CD4-positive, alpha-beta memory T cell (primary cell): ENCODE data around the gene SH2D2A. TPM values are rescaled to one million over a fixed set of nuclear protein-coding genes. Genes with fewer than 3 reads are reported as not detected.

ENCODE experiments used
- CTCF ChIA-PET: fragments of 350-600 bp; sonication (Branson Sonifier 250); formaldehyde crosslinking; loops from one replicate; lab custom pipeline; 2021; ENCODE audit warnings: inconsistent platforms; ENCODE audit not compliant: partially characterized antibody; lab: Charles Lee
- POLR2A ChIA-PET: fragments of 350-600 bp; sonication (Branson Sonifier 250); formaldehyde crosslinking; loops from one replicate; lab custom pipeline; 2021; ENCODE audit not compliant: partially characterized antibody; lab: Charles Lee
- DNase-seq, 5 donors: peaks; one replicate each; pipeline versions ENCODE4 v3.0.0 to v3.0.0-alpha.2; 2020 to 2022; ENCODE audit warnings: mixed read lengths in 1 of 5
- H3K27ac ChIP-seq: one replicate; pipeline ENCODE4 v1.7.0; 2013; ENCODE audit warnings: low read depth, low read length
- H3K27me3 ChIP-seq: 2 replicates; pipeline ENCODE4 v1.7.0; 2013; ENCODE audit warnings: mild to moderate bottlenecking, low read length, moderate library complexity; ENCODE audit not compliant: insufficient read depth
- H3K36me3 ChIP-seq: 2 replicates; pipeline ENCODE4 v1.7.0; 2013; ENCODE audit warnings: mild to moderate bottlenecking, low read length, moderate library complexity; ENCODE audit not compliant: insufficient read depth
- H3K4me1 ChIP-seq: 2 replicates; pipeline ENCODE4 v1.7.0; 2013; ENCODE audit warnings: mild to moderate bottlenecking, low read length, moderate library complexity; ENCODE audit not compliant: insufficient read depth
- H3K4me3 ChIP-seq, 2 donors: one replicate each; pipeline ENCODE4 v1.7.0; 2013; ENCODE audit warnings: low read length in 2 of 2, mild to moderate bottlenecking in 1 of 2
- H3K9me3 ChIP-seq, 2 donors: one replicate each; pipeline ENCODE4 v1.7.0; 2013; ENCODE audit warnings: low read length in 2 of 2, control low read depth in 1 of 2; ENCODE audit not compliant: control insufficient read depth in 1 of 2
- H3K27ac Mint-ChIP-seq, 7 donors: one replicate each; pipeline ENCODE4 v1.8.0; 2020 to 2021; ENCODE audit warnings: mixed read lengths in 7 of 7, mild to moderate bottlenecking in 6 of 7, inconsistent platforms in 3 of 7, moderate library complexity in 3 of 7
- H3K27me3 Mint-ChIP-seq, 2 donors: one replicate each; pipeline ENCODE4 v1.8.0; 2020 to 2021; ENCODE audit warnings: mixed read lengths in 2 of 2
- H3K36me3 Mint-ChIP-seq, 2 donors: one replicate each; pipeline ENCODE4 v1.8.0; 2020 to 2021; ENCODE audit warnings: mixed read lengths in 2 of 2, inconsistent platforms in 1 of 2, mild to moderate bottlenecking in 1 of 2
- H3K4me1 Mint-ChIP-seq, 4 donors: one replicate each; pipeline ENCODE4 v1.8.0; 2020 to 2021; ENCODE audit warnings: mixed read lengths in 4 of 4, mild to moderate bottlenecking in 1 of 4
- H3K4me3 Mint-ChIP-seq, 8 donors: one replicate each; pipeline ENCODE4 v1.8.0; 2020 to 2021; ENCODE audit warnings: mixed read lengths in 8 of 8, mild to moderate bottlenecking in 7 of 8, moderate library complexity in 6 of 8, inconsistent platforms in 3 of 8
- H3K9me3 Mint-ChIP-seq, 8 donors: one replicate each; pipeline ENCODE4 v1.8.0; 2020 to 2021; ENCODE audit warnings: mixed read lengths in 8 of 8, mild to moderate bottlenecking in 5 of 8, inconsistent platforms in 3 of 8, moderate library complexity in 1 of 8
- intact Hi-C: fragments of 100-400 bp; cut with micrococcal nuclease; formaldehyde crosslinking; loops from one replicate; pipeline ENCODE4 v1.15.1; 2023
- polyA plus RNA-seq, 2 donors: library from polyadenylated mRNA; unstranded; fragments of 300-500 nt; fragmentation: Illumina TruSeq; gene quantifications; one replicate each; pipeline ENCODE4 v1.2.3, GENCODE V29; 2021
- total RNA-seq, 2 experiments: library from RNA; stranded (reverse); gene quantifications; one replicate each; pipeline ENCODE4 v1.2.3, GENCODE V29; 2021

SH2D2A gene
- total and polyA plus RNA-seq, 4 experiments from 2014 or later: 29.1 to 63.6 (median 54.5) TPM

- no peaks in the 10 kb centered on the region for H3K36me3 Mint-ChIP-seq
- POLR2A ChIA-PET: interaction anchor here (1.5 kb wide), 1 partner anchor 20 kb away, joined by 3 read pairs; no protein-coding TSS in a partner anchor
Measured at GRCh38 chr1:156833603-156834002, 17.0 kb upstream of the SH2D2A start.

GRCh38 chr1:156832434-156832833, 15.8 kb upstream of the SH2D2A start:
- H3K9me3 Mint-ChIP-seq: peaks cover 0 to 1% (median 0%) of the 10 kb centered on the region in 8 donors
- no peaks in the 10 kb centered on the region for H3K36me3 Mint-ChIP-seq
- Histone ChIP-seq H3K36me3 (no peaks in the 10 kb centered on the region), H3K4me1 (peaks cover 12% of the 10 kb centered on the region), H3K27ac (no peak overlapping the region), H3K9me3 (no peaks in the 10 kb centered on the region), H3K27me3 (no peaks in the 10 kb centered on the region), H3K4me3 (no peak overlapping the region)
- H3K4me3 Mint-ChIP-seq: no peak overlapping the region
- no peak for DNase-seq
- ChIA-PET POLR2A (no interaction called here), CTCF (interaction anchor here (1.0 to 3.4 kb wide), 6 partner anchors 9 to 60 kb away, joined by 3 to 20 read pairs (median 4); partner anchors contain the start of genes NTRK1 and PEAR1)
- H3K27me3 Mint-ChIP-seq: peaks cover 2 to 18% of the 10 kb centered on the region in 2 donors
- H3K4me1 Mint-ChIP-seq: peaks cover 3 to 19% (median 11%) of the 10 kb centered on the region in 4 donors
- intact Hi-C loops: no loop called here
- H3K27ac Mint-ChIP-seq: peak overlapping the region in 3 of 7 donors; percentile 2 to 39 (median 4)

More at GRCh38 chr1:156833603-156834002, 17.0 kb upstream of the SH2D2A start:
- Histone ChIP-seq H3K27ac (no peak overlapping the region), H3K27me3 (no peaks in the 10 kb centered on the region), H3K9me3 (no peaks in the 10 kb centered on the region), H3K36me3 (no peaks in the 10 kb centered on the region), H3K4me3 (no peak overlapping the region), H3K4me1 (peaks cover 12% of the 10 kb centered on the region)
- no peak overlapping the region for H3K4me3 Mint-ChIP-seq
- CTCF ChIA-PET: interaction anchor here (0.7 to 3.4 kb wide), 6 partner anchors 8 to 94 kb away, joined by 3 to 20 read pairs (median 4); partner anchors contain the start of gene NTRK1
- intact Hi-C loops: no loop called here
- H3K9me3 Mint-ChIP-seq: peaks cover 0 to 1% (median 0%) of the 10 kb centered on the region in 8 donors
- H3K27me3 Mint-ChIP-seq: peaks cover 2 to 20% of the 10 kb centered on the region in 2 donors
- peaks cover 3 to 20% (median 11%) of the 10 kb centered on the region in 4 donors for H3K4me1 Mint-ChIP-seq
- no peak for DNase-seq
- H3K27ac Mint-ChIP-seq: peak overlapping the region in 4 of 7 donors; percentile 13 to 43 (median 26)

GRCh38 chr1:156828400-156829124, 11.9 kb upstream of the SH2D2A start:
- H3K27me3 Mint-ChIP-seq: peaks cover 2 to 10% of the 10 kb centered on the region in 2 donors
- no peaks in the 10 kb centered on the region for H3K9me3 ChIP-seq
- H3K4me3 Mint-ChIP-seq: no peak overlapping the region
- peaks cover 0 to under 1% (median under 1%) of the 10 kb centered on the region in 4 donors for H3K4me1 Mint-ChIP-seq
- no peaks in the 10 kb centered on the region for H3K9me3 Mint-ChIP-seq
- peak overlapping the region in 1 of 7 donors; percentile 24 for H3K27ac Mint-ChIP-seq
- intact Hi-C loops: no loop called here
- no peaks in the 10 kb centered on the region for H3K4me1 ChIP-seq
- no peaks in the 10 kb centered on the region for H3K27me3 ChIP-seq
- POLR2A ChIA-PET: interaction anchor here (0.6 kb wide), 1 partner anchor 11 kb away, joined by 3 read pairs; no protein-coding TSS in a partner anchor
- no peak for DNase-seq
- no peaks in the 10 kb centered on the region for H3K36me3 ChIP-seq
- H3K4me3 ChIP-seq: no peak overlapping the region
- H3K27ac ChIP-seq: no peak overlapping the region
- H3K36me3 Mint-ChIP-seq: no peaks in the 10 kb centered on the region
- CTCF ChIA-PET: interaction anchor here (1.6 to 4.7 kb wide), 3 partner anchors 10 to 31 kb away, joined by 6 to 15 read pairs (median 7); partner anchors contain the start of gene NTRK1

GRCh38 chr1:156826630-156827029, 10.0 kb upstream of the SH2D2A start:
- no peaks in the 10 kb centered on the region for H3K4me1 ChIP-seq
- no peak overlapping the region for H3K4me3 Mint-ChIP-seq
- no peaks in the 10 kb centered on the region for H3K9me3 ChIP-seq
- H3K27me3 ChIP-seq: no peaks in the 10 kb centered on the region
- H3K9me3 Mint-ChIP-seq: no peaks in the 10 kb centered on the region
- ChIA-PET CTCF (interaction anchor here (1.0 to 6.9 kb wide), 5 partner anchors 12 to 64 kb away, joined by 3 to 43 read pairs (median 6); partner anchors contain the start of gene NTRK1), POLR2A (interaction anchor here (0.6 kb wide), 1 partner anchor 10 kb away, joined by 3 read pairs; the partner anchor contains the start of gene SH2D2A)
- no peak overlapping the region for H3K27ac ChIP-seq
- H3K27me3 Mint-ChIP-seq: peaks cover 2 to 4% of the 10 kb centered on the region in 2 donors
- no peaks in the 10 kb centered on the region for H3K4me1 Mint-ChIP-seq
- peak overlapping the region in 1 of 7 donors; percentile 35 for H3K27ac Mint-ChIP-seq
- intact Hi-C loops: no loop called here
- H3K4me3 ChIP-seq: no peak overlapping the region
- no peaks in the 10 kb centered on the region for H3K36me3 Mint-ChIP-seq
- no peaks in the 10 kb centered on the region for H3K36me3 ChIP-seq
- no peak for DNase-seq

GRCh38 chr1:156823210-156823790, 6.7 kb upstream of the SH2D2A start:
- no peaks in the 10 kb centered on the region for H3K9me3 ChIP-seq
- no peaks in the 10 kb centered on the region for H3K4me1 ChIP-seq
- POLR2A ChIA-PET: interaction anchor here (1.2 to 1.4 kb wide), 2 partner anchors 10 to 36 kb away, joined by 3 read pairs; no protein-coding TSS in a partner anchor
- H3K4me1 Mint-ChIP-seq: peaks cover 0 to 8% (median 4%) of the 10 kb centered on the region in 4 donors
- no peak overlapping the region for H3K27ac ChIP-seq
- no peaks in the 10 kb centered on the region for H3K27me3 Mint-ChIP-seq
- H3K27me3 ChIP-seq: no peaks in the 10 kb centered on the region
- H3K36me3 ChIP-seq: no peaks in the 10 kb centered on the region
- CTCF ChIA-PET: interaction anchor here (1.0 to 6.9 kb wide), 5 partner anchors 9 to 98 kb away, joined by 3 to 43 read pairs (median 6); no protein-coding TSS in a partner anchor
- H3K9me3 Mint-ChIP-seq: no peaks in the 10 kb centered on the region
- no peak overlapping the region for H3K4me3 ChIP-seq
- H3K4me3 Mint-ChIP-seq: no peak overlapping the region
- no peaks in the 10 kb centered on the region for H3K36me3 Mint-ChIP-seq
- intact Hi-C loops: no loop called here
- DNase-seq: no peak
- H3K27ac Mint-ChIP-seq: peak overlapping the region in 1 of 7 donors; percentile 59

GRCh38 chr1:156822680-156823079, 6.0 kb upstream of the SH2D2A start:
- H3K4me1 Mint-ChIP-seq: peaks cover 3 to 13% (median 8%) of the 10 kb centered on the region in 4 donors
- H3K9me3 ChIP-seq: no peaks in the 10 kb centered on the region

More at GRCh38 chr1:156822680-156823079, 6.0 kb upstream of the SH2D2A start:
- Histone ChIP-seq H3K27ac (no peak overlapping the region), H3K27me3 (no peaks in the 10 kb centered on the region), H3K4me1 (peaks cover 5% of the 10 kb centered on the region), H3K36me3 (no peaks in the 10 kb centered on the region), H3K4me3 (no peak overlapping the region)
- Mint-ChIP-seq H3K4me3 (no peak overlapping the region), H3K27me3 (no peaks in the 10 kb centered on the region), H3K9me3 (no peaks in the 10 kb centered on the region), H3K27ac (peak overlapping the region in 2 of 7 donors; percentile 33 to 54), H3K36me3 (no peaks in the 10 kb centered on the region)
- intact Hi-C loops: no loop called here
- POLR2A ChIA-PET: interaction anchor here (1.4 kb wide), 1 partner anchor 37 kb away, joined by 3 read pairs; no protein-coding TSS in a partner anchor
- CTCF ChIA-PET: interaction anchor here (0.7 to 6.9 kb wide), 7 partner anchors 9 to 97 kb away, joined by 3 to 43 read pairs (median 6); partner anchors contain the start of genes INSRR and NTRK1
- DNase-seq: no peak
